ENCODE measurements around the gene SLC1A2.
A peak's percentile ranks its signal among the peaks of the same experiment; 100 is the strongest.

SLC1A2 gene

DNA sequence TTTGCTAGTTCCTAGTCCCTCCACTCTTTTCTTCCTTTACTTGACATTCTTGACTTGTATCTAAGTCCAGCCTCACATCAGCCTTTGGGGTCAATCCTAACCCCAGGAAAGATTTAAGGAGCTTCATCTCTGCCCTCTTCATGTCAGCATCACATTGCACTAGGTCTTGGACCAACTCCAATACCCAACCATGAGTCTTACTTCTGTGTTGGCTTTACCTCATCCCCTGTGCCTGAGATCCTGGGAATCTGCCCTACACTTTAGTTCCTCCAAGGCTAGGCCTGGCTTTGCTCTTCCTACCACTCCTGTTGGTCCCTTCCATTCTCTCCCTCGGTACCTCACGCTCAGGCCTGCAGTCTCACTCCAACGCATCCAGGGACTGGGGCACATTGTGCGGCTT lies 117.0 kb downstream of the SLC1A2 start:
- no peak for DNase-seq (ENCODE audit: low read depth)

- no peak for DNase-seq (ENCODE audit: low read depth)
Observed at GRCh38 chr11:35298369-35298768, 121.0 kb downstream of the SLC1A2 start.

DNA sequence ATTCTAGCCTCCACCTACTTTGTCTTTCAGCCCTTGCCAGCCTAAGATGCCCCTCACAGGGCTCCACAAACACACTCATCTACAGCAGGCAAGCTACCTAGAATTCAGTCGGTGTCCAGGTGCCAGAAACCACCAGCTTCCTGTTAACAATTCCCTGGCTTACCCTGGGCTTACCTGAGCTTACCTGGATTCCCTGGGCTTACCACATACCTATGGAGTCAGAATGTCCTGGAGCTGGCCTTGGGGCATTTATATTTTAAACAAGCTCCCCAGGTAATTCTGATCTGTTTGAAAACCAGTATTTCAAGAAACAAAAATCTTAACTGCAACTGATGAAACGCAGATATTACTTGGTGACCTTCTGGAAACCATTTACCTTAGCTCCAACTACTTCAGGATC lies 123.6 kb downstream of the SLC1A2 start:
- DNase-seq (ENCODE audit: low read depth) = no peak

DNA sequence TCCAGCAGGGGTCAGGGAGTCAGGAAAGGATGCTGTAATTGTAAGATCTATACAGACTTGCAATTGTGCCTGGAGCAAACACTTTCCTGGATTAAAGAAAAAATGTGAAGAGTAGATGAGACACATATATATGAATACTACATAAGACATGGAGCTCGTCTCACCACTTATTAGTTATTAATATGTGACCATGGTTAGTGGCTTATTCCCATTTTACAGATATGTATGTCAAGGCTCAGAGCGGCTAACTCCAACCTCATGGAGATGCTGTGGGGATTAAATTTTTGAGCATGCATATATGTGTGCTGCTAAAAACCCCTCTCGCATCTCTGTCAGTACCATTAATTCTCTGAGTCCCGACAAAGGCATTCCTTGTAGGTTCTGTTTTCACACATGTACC lies 125.7 kb downstream of the SLC1A2 start:
- no peak for DNase-seq (ENCODE audit: low read depth)

GRCh38 chr11:35293035-35293434 lies 126.3 kb downstream of the SLC1A2 start:
- DNase-seq (ENCODE audit: low read depth) = no peak

GRCh38 chr11:35292279-35292678 lies 127.1 kb downstream of the SLC1A2 start:
- no peak for DNase-seq (ENCODE audit: low read depth)

GRCh38 chr11:35290876-35291275 lies 128.5 kb downstream of the SLC1A2 start:
- DNase-seq (ENCODE audit: low read depth) = no peak

DNA sequence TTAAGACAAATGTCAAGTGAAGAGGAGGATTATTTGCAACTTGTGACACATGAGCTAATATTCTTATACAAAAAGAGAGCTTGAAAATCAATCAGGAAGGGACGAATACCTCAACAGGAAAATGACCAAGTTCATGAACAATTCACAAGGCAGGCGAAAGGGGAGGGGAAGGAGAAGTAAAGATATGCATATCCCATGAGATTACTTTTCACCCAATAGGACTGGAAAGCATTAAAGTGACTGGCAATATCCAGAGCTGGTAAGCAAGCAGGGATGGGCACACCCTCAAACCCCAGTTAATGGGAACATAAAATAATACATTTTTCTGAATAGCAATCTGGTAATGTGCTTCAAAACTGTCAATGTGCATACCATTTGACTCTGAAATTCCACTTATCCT lies 129.5 kb downstream of the SLC1A2 start:
- no peak for DNase-seq (ENCODE audit: low read depth)

- DNase-seq (ENCODE audit: low read depth) = no peak
Observed at GRCh38 chr11:35288817-35289541, 130.4 kb downstream of the SLC1A2 start.

DNA sequence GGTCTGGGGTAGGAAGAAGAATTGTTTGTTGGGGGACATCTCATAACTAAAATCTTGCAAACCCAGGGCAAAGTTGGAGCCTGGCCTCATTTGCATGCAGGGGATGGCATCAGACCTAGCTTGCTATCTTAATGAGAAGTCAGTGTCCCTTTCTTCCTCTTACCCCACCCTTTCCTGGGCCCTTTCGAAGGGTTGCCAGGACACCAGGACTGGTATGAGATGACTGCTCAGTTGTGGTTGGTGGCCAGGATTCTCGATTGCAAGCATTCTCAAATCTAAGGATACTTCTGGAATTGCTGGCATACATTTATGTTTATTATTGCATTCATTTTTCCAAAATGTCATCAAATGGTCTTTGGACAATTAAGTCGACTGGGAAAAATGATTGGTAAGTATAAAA lies 131.0 kb downstream of the SLC1A2 start:
- DNase-seq (ENCODE audit: low read depth) = no peak

DNA sequence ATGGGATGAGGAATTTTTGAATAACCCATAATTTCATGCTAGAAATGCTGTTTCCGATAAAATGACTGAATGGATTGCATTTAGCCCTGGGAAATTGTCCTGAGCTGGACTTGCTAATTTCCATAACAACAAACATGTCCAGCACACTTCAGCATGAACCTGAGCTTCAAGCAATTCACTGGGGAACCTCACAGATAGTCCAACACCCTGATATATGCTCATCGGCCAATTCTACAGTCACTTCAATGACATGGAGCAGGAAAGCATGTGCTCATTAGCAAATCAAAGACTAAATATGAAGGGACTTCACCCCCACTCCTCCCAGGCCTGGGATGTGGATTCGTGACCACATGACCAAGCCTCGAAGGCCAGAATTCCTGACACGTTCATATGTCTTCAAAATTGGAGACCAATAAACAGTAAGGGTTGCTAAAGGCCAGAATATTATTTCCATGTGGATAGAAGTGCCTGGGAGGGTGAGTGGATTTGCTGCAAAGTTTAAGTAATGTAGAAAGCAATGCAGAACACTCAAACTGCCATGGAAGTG lies 131.9 kb downstream of the SLC1A2 start:
- no peak for DNase-seq (ENCODE audit: low read depth)

GRCh38 chr11:35286126-35286525 lies 133.2 kb downstream of the SLC1A2 start:
- no peak for DNase-seq (ENCODE audit: low read depth)

GRCh38 chr11:35285471-35285870 lies 133.9 kb downstream of the SLC1A2 start:
- no peak for DNase-seq (ENCODE audit: low read depth)

- DNase-seq (ENCODE audit: low read depth) = no peak
Observed at GRCh38 chr11:35282221-35282882, 137.0 kb downstream of the SLC1A2 start.

DNA sequence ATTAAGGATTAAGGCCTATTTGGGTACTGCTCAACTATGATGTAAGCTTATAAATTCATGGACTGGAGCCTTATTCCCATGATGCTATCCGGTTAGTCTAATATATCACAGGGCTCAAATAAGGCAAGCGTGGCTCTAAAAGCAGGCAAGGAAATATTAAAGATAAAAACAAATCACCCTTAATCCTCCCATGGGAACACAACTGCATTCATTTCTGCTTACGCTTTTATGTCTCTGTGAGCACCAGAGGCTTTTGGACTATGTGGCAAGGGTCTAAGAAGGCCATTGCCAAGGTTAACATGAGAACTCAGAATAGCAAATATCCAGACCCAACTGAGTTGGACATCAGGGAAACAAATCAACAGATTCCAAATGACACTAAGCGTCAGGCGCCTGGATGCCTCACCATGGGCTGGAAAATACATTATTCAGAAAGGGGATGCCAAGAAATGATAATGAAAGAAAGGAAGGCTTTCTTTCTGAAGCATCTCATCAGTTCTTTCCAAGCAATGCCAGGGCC lies 138.1 kb downstream of the SLC1A2 start:
- no peak for DNase-seq (ENCODE audit: low read depth)

- DNase-seq (ENCODE audit: low read depth) = no peak
Observed at GRCh38 chr11:35280727-35281126, 138.6 kb downstream of the SLC1A2 start.

DNA sequence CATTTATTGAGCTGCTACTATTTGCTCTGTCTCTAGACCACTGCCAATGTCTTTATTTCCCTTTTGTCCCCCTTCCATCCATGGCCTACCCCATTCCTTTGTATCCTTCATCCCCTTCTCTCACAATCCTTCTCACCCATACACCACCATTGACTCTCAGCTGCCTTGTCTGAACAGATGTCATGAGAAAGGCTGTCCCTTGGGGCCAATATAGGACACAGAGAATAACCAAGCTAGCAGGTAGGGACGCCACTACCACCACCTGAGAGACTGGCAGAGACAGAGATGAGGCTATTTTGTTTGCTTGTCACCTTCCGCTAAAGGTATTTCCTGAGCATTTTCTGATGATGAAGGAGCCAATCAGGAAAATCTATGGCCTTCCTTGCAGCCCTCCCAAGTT lies 141.5 kb downstream of the SLC1A2 start:
- DNase-seq (ENCODE audit: low read depth) = no peak

DNA sequence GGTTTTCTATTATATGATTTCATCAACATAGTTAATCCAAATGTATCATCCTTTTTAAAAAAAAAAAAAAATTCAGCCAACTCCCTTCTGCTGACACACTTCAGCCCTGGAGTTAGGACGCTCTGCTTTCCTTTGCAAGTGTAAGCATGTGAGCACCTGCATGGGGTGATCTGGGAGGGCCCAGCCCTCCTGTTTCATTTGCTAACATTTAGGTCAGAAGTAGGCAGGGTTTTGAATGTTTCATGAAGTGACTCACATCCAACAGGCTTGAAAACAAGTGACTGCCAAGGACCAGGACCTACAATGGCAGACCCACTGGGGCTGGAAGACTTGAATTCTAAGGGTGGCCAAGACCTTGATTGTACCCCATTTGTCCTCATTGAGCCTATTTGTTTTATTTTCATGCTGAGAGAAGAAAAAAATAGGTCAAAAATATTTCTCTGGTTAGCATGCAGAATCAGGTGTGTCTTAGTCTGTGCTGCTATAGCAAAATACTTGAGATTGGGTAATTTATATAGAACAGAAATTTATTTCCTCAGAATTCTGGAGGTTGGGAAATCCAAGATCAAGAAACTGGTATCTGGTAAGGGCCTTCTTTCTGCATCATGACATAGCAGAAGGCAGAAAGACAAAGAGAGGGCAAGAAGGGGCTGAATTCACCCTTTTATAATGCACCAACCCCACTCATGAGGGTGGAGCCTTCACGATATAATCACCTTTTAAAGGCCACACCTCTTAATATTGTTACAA lies 142.8 kb downstream of the SLC1A2 start:
- DNase-seq (ENCODE audit: low read depth) = peak; percentile 1

DNA sequence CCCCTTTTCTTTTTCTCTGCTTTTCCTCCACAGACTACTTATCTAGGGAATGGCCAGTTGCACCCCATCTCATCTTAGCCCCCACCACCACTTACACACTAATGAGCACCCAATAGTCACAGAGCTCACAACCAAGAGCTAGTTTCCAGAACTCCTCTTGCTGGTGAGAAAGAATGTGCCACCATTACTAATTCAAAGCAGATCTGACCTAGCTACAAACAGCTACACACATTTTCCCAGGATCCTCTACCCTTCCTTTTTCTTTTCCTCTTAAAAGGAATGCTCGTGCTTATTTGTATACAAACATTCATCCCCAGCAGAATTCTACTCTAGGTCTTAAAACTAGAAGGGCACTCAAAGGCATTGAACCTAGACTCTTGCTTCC lies 143.6 kb downstream of the SLC1A2 start:
- no peak for DNase-seq (ENCODE audit: low read depth)

GRCh38 chr11:35274909-35275785 lies 144.2 kb downstream of the SLC1A2 start:
- DNase-seq (ENCODE audit: low read depth) = no peak

DNA sequence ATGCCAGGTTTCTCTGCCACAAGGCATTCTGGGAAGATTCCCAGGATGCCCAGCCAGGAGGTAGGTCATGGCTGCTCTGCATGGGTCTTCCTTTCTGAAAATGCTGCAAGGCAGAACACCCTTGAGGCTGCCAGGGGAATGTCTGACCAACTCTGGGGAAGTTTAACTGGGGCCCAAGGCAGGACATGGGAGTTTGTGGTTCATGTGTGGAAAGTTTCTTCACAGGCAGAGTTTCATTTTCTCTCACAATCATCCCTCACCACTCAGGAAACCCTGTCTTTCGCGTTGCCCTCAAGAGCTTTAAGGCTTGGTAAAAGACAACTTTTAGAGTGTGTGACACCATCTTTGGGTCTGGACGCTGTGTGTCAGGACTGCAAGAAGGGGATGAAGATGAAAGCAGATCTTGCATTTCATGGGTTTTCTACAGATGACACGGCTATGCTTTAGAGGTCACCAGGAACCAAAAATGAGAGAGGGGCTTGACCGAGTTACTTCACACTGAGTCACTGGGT lies 146.9 kb downstream of the SLC1A2 start:
- peak; percentile 10 for DNase-seq (ENCODE audit: low read depth)
